ENCODE data around the gene PHLDA2.

Gene PHLDA2

GRCh38 chr11:2928605-2929530 is at the start of gene PHLDA2:
PHLDA2 (minus strand) TSS chr11:2929420; CDS start chr11:2929364, 56 bp downstream.
- DNase-seq (ENCODE audit: low spot score): peak; percentile 89

GRCh38 chr11:2977113-2977512 is 47.9 kb upstream of the PHLDA2 start:
- no peak for DNase-seq (ENCODE audit: low spot score)

GRCh38 chr11:2976294-2977063 is 47.3 kb upstream of the PHLDA2 start:
- no peak for DNase-seq (ENCODE audit: low spot score)

GRCh38 chr11:2975594-2975993 is 46.4 kb upstream of the PHLDA2 start:
- DNase-seq (ENCODE audit: low spot score): peak; percentile 66

GRCh38 chr11:2974272-2974671 is 45.1 kb upstream of the PHLDA2 start:
- DNase-seq (ENCODE audit: low spot score): no peak

- no peak for DNase-seq (ENCODE audit: low spot score)
These were observed 39.2 kb upstream of the PHLDA2 start for GRCh38 chr11:2968341-2968900.

GRCh38 chr11:2964782-2965181 is 35.6 kb upstream of the PHLDA2 start:
- no peak for DNase-seq (ENCODE audit: low spot score)

GRCh38 chr11:2963761-2964160 is 34.5 kb upstream of the PHLDA2 start:
- no peak for DNase-seq (ENCODE audit: low spot score)

GRCh38 chr11:2963112-2963754 is 34.0 kb upstream of the PHLDA2 start:
- DNase-seq (ENCODE audit: low spot score): no peak

GRCh38 chr11:2961080-2961479 is 31.9 kb upstream of the PHLDA2 start:
- DNase-seq (ENCODE audit: low spot score): no peak

GRCh38 chr11:2960139-2960538 is 30.9 kb upstream of the PHLDA2 start:
- DNase-seq (ENCODE audit: low spot score): no peak

GRCh38 chr11:2958251-2958650 is 29.0 kb upstream of the PHLDA2 start:
- no peak for DNase-seq (ENCODE audit: low spot score)

- DNase-seq (ENCODE audit: low spot score): no peak
These were observed 26.8 kb upstream of the PHLDA2 start for GRCh38 chr11:2955906-2956476.

GRCh38 chr11:2954263-2954662 is 25.0 kb upstream of the PHLDA2 start:
- no peak for DNase-seq (ENCODE audit: low spot score)

- DNase-seq (ENCODE audit: low spot score): no peak
These were observed 23.1 kb upstream of the PHLDA2 start for GRCh38 chr11:2952290-2952689.

- no peak for DNase-seq (ENCODE audit: low spot score)
These were observed 22.3 kb upstream of the PHLDA2 start for GRCh38 chr11:2951231-2952110.

- no peak for DNase-seq (ENCODE audit: low spot score)
These were observed 21.6 kb upstream of the PHLDA2 start for GRCh38 chr11:2950825-2951224.

GRCh38 chr11:2949920-2950319 is 20.7 kb upstream of the PHLDA2 start:
- DNase-seq (ENCODE audit: low spot score): no peak

- no peak for DNase-seq (ENCODE audit: low spot score)
These were observed 18.5 kb upstream of the PHLDA2 start for GRCh38 chr11:2947744-2948143.

GRCh38 chr11:2945757-2946287 is 16.6 kb upstream of the PHLDA2 start:
- DNase-seq (ENCODE audit: low spot score): no peak
